T-cell (primary cell): ENCODE data around the gene TRAF4. TPM values are rescaled to one million over a fixed set of nuclear protein-coding genes. Genes with fewer than 3 reads are reported as not detected.

Source experiments
- ATAC-seq, 4 experiments: fragments of 200-7000 bp in 3 of 4; fragments of 150-1000 bp in 1 of 4; cut with Tn5 transposase; replicated peaks in 1 of 4; 1 replicate in 3 of 4; 2 replicates in 1 of 4; pipeline ENCODE4 v1.10.0; 2021; ENCODE audit warnings: moderate library complexity in 3 of 4, mild to moderate bottlenecking in 2 of 4, moderate number of reproducible peaks in 1 of 4
- CTCF ChIA-PET, 2 donors: fragments of 300-600 bp; sonication (Branson Sonifier 250); formaldehyde crosslinking; loops; one replicate each; lab custom pipeline; 2022; ENCODE audit warnings: antibody characterized with exemption in 2 of 2; lab: Charles Lee
- POLR2A ChIA-PET, 2 donors: fragments of 300-600 bp; sonication (Branson Sonifier 250); formaldehyde crosslinking; loops; one replicate each; lab custom pipeline; 2022; ENCODE audit warnings: antibody characterized with exemption in 2 of 2; lab: Charles Lee
- DNase-seq, 35 experiments: peaks; one replicate each; pipeline versions ENCODE4 v3.0.0 to v3.0.0-alpha.2; 2013 to 2023
- H3K27ac ChIP-seq: one replicate; pipeline ENCODE4 v1.5.1; 2013; ENCODE audit warnings: low read length
- H3K27me3 ChIP-seq, 2 experiments: replicated peaks in 1 of 2; 1 replicate in 1 of 2; 2 replicates in 1 of 2; pipeline versions ENCODE4 v1.6.1 to v1.7.0; 2013; ENCODE audit warnings: low read length in 1 of 2, mixed read lengths in 1 of 2; ENCODE audit not compliant: control insufficient read depth in 2 of 2, insufficient read depth in 2 of 2; ENCODE audit errors: extremely low read depth in 1 of 2
- H3K36me3 ChIP-seq, 2 donors: 1 replicate in 1 of 2; 2 replicates in 1 of 2; pipeline versions ENCODE4 v1.6.1 to v1.7.0; 2013; ENCODE audit warnings: low read length in 1 of 2; ENCODE audit not compliant: control insufficient read depth in 2 of 2, insufficient read depth in 1 of 2; ENCODE audit errors: extremely low read depth in 1 of 2
- H3K4me1 ChIP-seq, 2 experiments: 1 replicate in 1 of 2; 2 replicates in 1 of 2; pipeline versions ENCODE4 v1.6.1 to v1.7.0; 2013; ENCODE audit warnings: low read length in 2 of 2, mixed read lengths in 1 of 2; ENCODE audit not compliant: insufficient read depth in 2 of 2, control insufficient read depth in 1 of 2; ENCODE audit errors: extremely low read depth in 1 of 2
- H3K4me3 ChIP-seq, 2 donors: 1 replicate in 1 of 2; 2 replicates in 1 of 2; pipeline versions ENCODE4 v1.5.1 to v1.7.0; 2013; ENCODE audit warnings: mild to moderate bottlenecking in 2 of 2, low read length in 1 of 2, moderate library complexity in 1 of 2; ENCODE audit not compliant: control insufficient read depth in 1 of 2; ENCODE audit errors: extremely low read depth in 1 of 2
- H3K9me3 ChIP-seq: 2 replicates; pipeline ENCODE4 v1.7.0; 2013
- H3K27ac Mint-ChIP-seq, 2 donors: one replicate each; pipeline ENCODE4 v1.8.0; 2020 to 2021; ENCODE audit warnings: mild to moderate bottlenecking in 2 of 2, mixed read lengths in 2 of 2
- H3K27me3 Mint-ChIP-seq, 2 donors: one replicate each; pipeline ENCODE4 v1.8.0; 2021 to 2022; ENCODE audit warnings: mixed read lengths in 2 of 2
- H3K36me3 Mint-ChIP-seq: one replicate; pipeline ENCODE4 v1.8.0; 2021; ENCODE audit warnings: mixed read lengths
- H3K4me1 Mint-ChIP-seq, 3 donors: one replicate each; pipeline ENCODE4 v1.8.0; 2020 to 2022; ENCODE audit warnings: mixed read lengths in 3 of 3, mild to moderate bottlenecking in 1 of 3
- H3K4me3 Mint-ChIP-seq, 3 donors: one replicate each; pipeline ENCODE4 v1.8.0; 2020 to 2022; ENCODE audit warnings: mild to moderate bottlenecking in 3 of 3, mixed read lengths in 3 of 3, moderate library complexity in 3 of 3
- H3K9me3 Mint-ChIP-seq, 3 donors: one replicate each; pipeline ENCODE4 v1.8.0; 2020 to 2022; ENCODE audit warnings: mixed read lengths in 3 of 3
- WGBS: methylation state at CpG from one replicate; pipeline ENCODE4 v1.1.5; 2013; ENCODE audit warnings: missing lambda C conversion rate; ENCODE audit not compliant: insufficient coverage; 5-methylcytosine and 5-hydroxymethylcytosine counted together
- total RNA-seq, 35 experiments: library from RNA in 6 of 35; stranded (reverse) in 6 of 35; fragments of 120-200 nt in 1 of 35; gene quantifications; one replicate each; pipeline versions ENCODE4 v1.2.1 to v1.2.4 and lab custom pipeline; 2013 to 2026

Gene TRAF4
- total RNA-seq, 5 donors from 2014 or later (not counting 1 experiment from before 2014, with no cell fraction given) = 37.5 to 226 (median 42.5) TPM

- ATAC-seq = no peak
- H3K36me3 Mint-ChIP-seq = peaks cover 4% of the 10 kb centered on the region
- Histone ChIP-seq H3K27ac (no peak overlapping the region), H3K9me3 (no peaks in the 10 kb centered on the region), H3K4me3 (no peak overlapping the region), H3K4me1 (peaks cover 16 to 38% of the 10 kb centered on the region in 2 experiments), H3K36me3 (peaks cover 13 to 17% of the 10 kb centered on the region in 2 donors), H3K27me3 (no peaks in the 10 kb centered on the region)
- CTCF ChIA-PET = interaction anchor here (0.6 to 12.2 kb wide), 6 partner anchors 13 to 202 kb away, joined by 3 to 197 read pairs (median 6); partner anchors contain the start of genes NEK8 (in 2 of the 2), TLCD1 (in 2 of the 2), RPL23A (in 1 of the 2) and SUPT6H (in 1 of the 2)
- DNase-seq = no peak
- H3K4me3 Mint-ChIP-seq = no peak overlapping the region
- no peaks in the 10 kb centered on the region for H3K27me3 Mint-ChIP-seq
- peaks cover 5 to 30% (median 25%) of the 10 kb centered on the region in 3 donors for H3K4me1 Mint-ChIP-seq
- WGBS = 96% methylated on average over 15 of the region's 18 CpGs
- POLR2A ChIA-PET = interaction anchor here in 1 of 2 donors (1.0 kb wide), 1 partner anchor 29 kb away, joined by 4 read pairs; the partner anchor contains the start of gene RPL23A
- H3K9me3 Mint-ChIP-seq = no peaks in the 10 kb centered on the region
- no peak overlapping the region for H3K27ac Mint-ChIP-seq
Measured at GRCh38 chr17:28748852-28749515, 5.2 kb downstream of the TRAF4 start.

DNA sequence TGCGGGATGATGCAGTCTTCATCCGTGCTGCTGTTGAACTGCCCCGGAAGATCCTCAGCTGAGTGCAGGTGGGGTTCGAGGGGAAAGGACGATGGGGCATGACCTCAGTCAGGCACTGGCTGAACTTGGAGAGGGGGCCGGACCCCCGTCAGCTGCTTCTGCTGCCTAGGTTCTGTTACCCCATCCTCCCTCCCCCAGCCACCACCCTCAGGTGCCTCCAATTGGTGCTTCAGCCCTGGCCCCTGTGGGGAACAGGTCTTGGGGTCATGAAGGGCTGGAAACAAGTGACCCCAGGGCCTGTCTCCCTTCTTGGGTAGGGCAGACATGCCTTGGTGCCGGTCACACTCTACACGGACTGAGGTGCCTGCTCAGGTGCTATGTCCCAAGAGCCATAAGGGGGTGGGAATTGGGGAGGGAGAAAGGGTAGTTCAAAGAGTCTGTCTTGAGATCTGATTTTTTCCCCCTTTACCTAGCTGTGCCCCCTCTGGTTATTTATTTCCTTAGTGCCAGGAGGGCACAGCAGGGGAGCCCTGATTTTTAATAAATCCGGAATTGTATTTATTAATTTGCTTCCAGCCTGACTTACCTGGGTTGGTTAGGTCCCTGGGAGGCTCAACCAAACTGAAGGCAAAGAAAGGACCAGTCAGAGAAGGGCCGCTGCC, 5.8 kb downstream of the TRAF4 start:
- POLR2A ChIA-PET = interaction anchor here (1.0 to 1.3 kb wide), 5 partner anchors 20 to 30 kb away, joined by 3 to 10 read pairs (median 4); partner anchors contain the start of genes NEK8 (in 1 of the 2), RPL23A (in 1 of the 2) and TLCD1 (in 1 of the 2)
- Histone ChIP-seq H3K4me1 (peaks cover 16 to 33% of the 10 kb centered on the region in 2 experiments), H3K27ac (no peak overlapping the region), H3K27me3 (no peaks in the 10 kb centered on the region), H3K9me3 (no peaks in the 10 kb centered on the region), H3K4me3 (no peak overlapping the region), H3K36me3 (peaks cover 13 to 17% of the 10 kb centered on the region in 2 donors)
- 69% methylated on average over 6 of the region's 11 CpGs for WGBS
- H3K27ac Mint-ChIP-seq = peak overlapping the region in 1 of 2 donors; percentile 58
- ATAC-seq (peak in 1 of 4 experiments; percentile 2), DNase-seq (no peak)
- no peak overlapping the region for H3K4me3 Mint-ChIP-seq
- no peaks in the 10 kb centered on the region for H3K9me3 Mint-ChIP-seq
- CTCF ChIA-PET = interaction anchor here (0.5 to 12.2 kb wide), 13 partner anchors 9 to 201 kb away, joined by 3 to 197 read pairs (median 3); partner anchors contain the start of genes NEK8 (in 2 of the 2), TLCD1 (in 2 of the 2), BLTP2 (in 1 of the 2) and FAM222B (in 1 of the 2)
- H3K27me3 Mint-ChIP-seq = no peaks in the 10 kb centered on the region
- H3K4me1 Mint-ChIP-seq = peaks cover 5 to 28% (median 25%) of the 10 kb centered on the region in 3 donors
- peaks cover 4% of the 10 kb centered on the region for H3K36me3 Mint-ChIP-seq

DNA sequence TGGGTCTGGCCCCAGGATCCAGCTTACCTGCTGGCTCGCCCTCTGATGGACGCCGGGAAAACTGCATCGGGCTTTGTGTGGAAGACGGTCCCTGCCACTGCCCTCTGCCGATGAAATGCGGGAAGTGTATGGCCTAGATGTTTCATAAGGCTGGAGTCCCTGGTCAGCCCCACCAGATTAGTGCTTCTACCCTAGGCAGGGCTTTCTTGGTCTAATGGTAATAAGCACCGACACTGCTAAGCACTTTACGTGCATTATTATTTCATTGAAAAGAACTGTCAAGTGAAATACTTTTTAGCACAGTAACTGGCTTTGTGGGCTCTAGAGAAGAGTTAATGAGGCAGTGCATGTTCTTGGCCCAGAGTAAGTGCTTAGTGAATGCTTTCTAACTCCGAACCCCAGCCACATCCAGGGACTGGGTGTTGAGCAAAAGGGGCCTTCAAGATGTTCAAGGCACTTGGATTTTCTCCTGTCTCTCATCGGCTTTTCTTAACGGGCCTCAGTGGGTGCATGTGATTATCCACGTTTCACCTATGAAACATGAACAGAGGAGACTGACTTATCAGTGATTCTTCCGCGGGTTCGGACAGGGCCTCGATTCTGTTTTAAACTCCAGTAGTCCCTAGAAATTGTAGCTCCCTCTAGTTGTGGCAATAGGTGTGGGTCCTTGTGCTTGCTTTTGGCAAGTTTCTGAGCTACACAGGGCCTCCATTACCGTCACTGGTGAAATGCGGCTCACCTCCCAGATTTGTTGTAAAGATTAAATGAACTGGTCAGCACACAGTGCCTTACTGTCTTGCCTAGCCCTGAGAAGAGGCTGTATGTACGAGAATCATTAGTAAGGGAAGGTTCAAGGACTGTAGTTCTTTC, 6.6 kb downstream of the TRAF4 start:
- H3K9me3 Mint-ChIP-seq = no peaks in the 10 kb centered on the region
- POLR2A ChIA-PET = interaction anchor here (1.0 to 1.3 kb wide), 5 partner anchors 21 to 31 kb away, joined by 3 to 10 read pairs (median 4); partner anchors contain the start of genes NEK8 (in 1 of the 2), RPL23A (in 1 of the 2) and TLCD1 (in 1 of the 2)
- Histone ChIP-seq H3K9me3 (no peaks in the 10 kb centered on the region), H3K4me3 (no peak overlapping the region), H3K4me1 (peaks cover 9 to 25% of the 10 kb centered on the region in 2 experiments), H3K27ac (no peak overlapping the region), H3K36me3 (peaks cover 13 to 17% of the 10 kb centered on the region in 2 donors), H3K27me3 (no peaks in the 10 kb centered on the region)
- ATAC-seq (peak; percentile 82 to 92 (median 86)), DNase-seq (peak; percentile 66 to 94 (median 83))
- CTCF ChIA-PET = interaction anchor here (0.6 to 12.2 kb wide), 14 partner anchors 13 to 212 kb away, joined by 3 to 197 read pairs (median 3); partner anchors contain the start of genes NEK8 (in 2 of the 2), TLCD1 (in 2 of the 2), BLTP2 (in 1 of the 2) and FAM222B (in 1 of the 2)
- H3K27me3 Mint-ChIP-seq = no peaks in the 10 kb centered on the region
- H3K36me3 Mint-ChIP-seq = peaks cover 4% of the 10 kb centered on the region
- H3K27ac Mint-ChIP-seq = peak overlapping the region in 1 of 2 donors; percentile 58
- 34% methylated on average over 12 of the region's 20 CpGs for WGBS
- peaks cover 5 to 20% (median 20%) of the 10 kb centered on the region in 3 donors for H3K4me1 Mint-ChIP-seq
- no peak overlapping the region for H3K4me3 Mint-ChIP-seq

DNA sequence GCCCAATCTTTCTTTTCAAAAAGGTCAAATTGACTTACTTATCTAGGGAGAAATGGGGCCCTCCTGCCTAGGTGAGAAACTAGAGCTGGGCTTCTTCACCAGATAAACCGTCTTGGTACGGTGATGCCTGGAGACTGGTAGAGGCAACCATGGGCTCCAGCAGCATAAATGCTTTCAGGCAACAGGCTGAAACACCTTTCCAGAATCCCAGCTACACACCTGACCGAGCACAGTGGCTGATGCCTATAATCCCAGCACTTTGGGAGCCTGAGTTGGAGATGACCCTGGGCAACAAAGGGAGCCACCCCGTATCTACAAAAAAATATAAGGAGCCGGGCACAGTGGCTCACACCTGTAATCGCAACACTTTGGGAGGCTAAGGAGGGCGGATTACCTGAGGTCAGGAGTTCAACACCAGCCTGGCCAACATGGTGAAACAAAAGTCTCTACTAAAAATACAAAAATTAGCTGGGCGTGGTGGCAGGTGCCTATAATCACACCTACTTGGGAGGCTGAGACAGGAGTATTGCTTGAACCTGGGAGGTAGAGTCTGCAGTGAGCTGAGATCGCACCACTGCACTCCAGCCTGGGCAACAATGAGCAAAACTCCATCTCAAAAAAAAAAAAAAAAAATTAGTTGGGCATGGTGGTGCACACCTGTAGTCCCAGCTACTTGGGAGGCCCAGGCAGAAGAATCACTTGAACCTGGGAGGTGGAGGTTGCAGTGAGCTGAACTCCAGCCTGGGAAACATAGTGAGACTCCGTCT, 8.0 kb downstream of the TRAF4 start:
- peaks cover 0 to 11% of the 10 kb centered on the region in 2 experiments for H3K4me1 ChIP-seq
- no peaks in the 10 kb centered on the region for H3K9me3 ChIP-seq
- H3K27ac Mint-ChIP-seq = no peak overlapping the region
- CTCF ChIA-PET = interaction anchor here (0.6 to 12.2 kb wide), 10 partner anchors 11 to 288 kb away, joined by 3 to 197 read pairs (median 4); partner anchors contain the start of genes NEK8 (in 1 of the 2), RPL23A (in 1 of the 2) and TLCD1 (in 1 of the 2)
- peaks cover 13 to 17% of the 10 kb centered on the region in 2 donors for H3K36me3 ChIP-seq
- POLR2A ChIA-PET = interaction anchor here (0.5 to 0.7 kb wide), 3 partner anchors 11 to 76 kb away, joined by 3 to 4 read pairs (median 3); partner anchors contain the start of gene TLCD1 (in 1 of the 2)
- no peak overlapping the region for H3K4me3 ChIP-seq
- H3K27me3 ChIP-seq = no peaks in the 10 kb centered on the region
- no peaks in the 10 kb centered on the region for H3K27me3 Mint-ChIP-seq
- no peaks in the 10 kb centered on the region for H3K9me3 Mint-ChIP-seq
- H3K27ac ChIP-seq = no peak overlapping the region
- H3K36me3 Mint-ChIP-seq = peaks cover 4% of the 10 kb centered on the region
- DNase-seq = no peak
- H3K4me3 Mint-ChIP-seq = no peak overlapping the region
- 100% methylated on average over 2 of the region's 10 CpGs for WGBS
- no peak for ATAC-seq
- H3K4me1 Mint-ChIP-seq = peaks cover 5 to 8% (median 8%) of the 10 kb centered on the region in 3 donors

- H3K4me3 Mint-ChIP-seq = no peak overlapping the region
- no peaks in the 10 kb centered on the region for H3K27me3 Mint-ChIP-seq
- ATAC-seq (no peak), DNase-seq (no peak)
- ChIA-PET CTCF (no interaction called here), POLR2A (no interaction called here)
- H3K4me1 Mint-ChIP-seq = peaks cover 0 to 3% (median 0%) of the 10 kb centered on the region in 3 donors
- Histone ChIP-seq H3K9me3 (no peaks in the 10 kb centered on the region), H3K27me3 (no peaks in the 10 kb centered on the region), H3K4me1 (no peaks in the 10 kb centered on the region), H3K36me3 (peaks cover 8 to 33% of the 10 kb centered on the region in 2 donors), H3K4me3 (no peak overlapping the region), H3K27ac (no peak overlapping the region)
- WGBS = 100% methylated on average over 3 of the region's 7 CpGs
- H3K9me3 Mint-ChIP-seq = no peaks in the 10 kb centered on the region
- H3K27ac Mint-ChIP-seq = no peak overlapping the region
- H3K36me3 Mint-ChIP-seq = peaks cover 21% of the 10 kb centered on the region
Measured at GRCh38 chr17:28755486-28755885, 11.7 kb downstream of the TRAF4 start.
